Stimulated activated naive B cell treated with anti-CD40 and anti-IgM and Interleukin-4, amounts not matched to agents 10 μg/mL and 1 μg/mL and 100 μg/mL, for 72 hours (primary cell): ENCODE measurements around the gene PROK1.

Experiments
- ATAC-seq, 2 donors: fragments of 150-1000 bp; cut with Tn5 transposase; replicated peaks; 2 replicates each; pipeline ENCODE4 v1.10.0; 2021; ENCODE audit warnings: moderate library complexity in 1 of 2
- DNase-seq: peaks from one replicate; pipeline ENCODE4 v3.0.0; 2021
- H3K27ac Mint-ChIP-seq: one replicate; pipeline ENCODE4 v1.8.0; 2022; ENCODE audit warnings: mild to moderate bottlenecking, mixed read lengths
- H3K27me3 Mint-ChIP-seq, 2 donors: one replicate each; pipeline ENCODE4 v1.8.0; 2022; ENCODE audit warnings: mixed read lengths in 2 of 2
- H3K36me3 Mint-ChIP-seq, 2 donors: one replicate each; pipeline ENCODE4 v1.8.0; 2022; ENCODE audit warnings: mixed read lengths in 2 of 2, mild to moderate bottlenecking in 1 of 2
- H3K4me1 Mint-ChIP-seq, 2 donors: one replicate each; pipeline ENCODE4 v1.8.0; 2022; ENCODE audit warnings: mixed read lengths in 2 of 2, mild to moderate bottlenecking in 1 of 2
- H3K4me3 Mint-ChIP-seq, 2 donors: one replicate each; pipeline ENCODE4 v1.8.0; 2022; ENCODE audit warnings: mild to moderate bottlenecking in 2 of 2, mixed read lengths in 2 of 2, moderate library complexity in 1 of 2
- H3K9me3 Mint-ChIP-seq, 2 donors: one replicate each; pipeline ENCODE4 v1.8.0; 2022; ENCODE audit warnings: mixed read lengths in 2 of 2, mild to moderate bottlenecking in 1 of 2

PROK1 gene

GRCh38 chr1:110481968-110482623, 31.1 kb downstream of the PROK1 start:
- DNase-seq (no peak), ATAC-seq (no peak)
- no peak overlapping the region for H3K27ac Mint-ChIP-seq
- H3K9me3 Mint-ChIP-seq, result no peaks in the 10 kb centered on the region
- H3K36me3 Mint-ChIP-seq, result no peaks in the 10 kb centered on the region
- H3K4me3 Mint-ChIP-seq, result no peak overlapping the region
- no peaks in the 10 kb centered on the region for H3K4me1 Mint-ChIP-seq
- peaks cover 32 to 43% of the 10 kb centered on the region in 2 donors for H3K27me3 Mint-ChIP-seq

GRCh38 chr1:110482662-110483307, 31.8 kb downstream of the PROK1 start:
- H3K4me1 Mint-ChIP-seq, result no peaks in the 10 kb centered on the region
- ATAC-seq (no peak), DNase-seq (no peak)
- no peaks in the 10 kb centered on the region for H3K36me3 Mint-ChIP-seq
- H3K27me3 Mint-ChIP-seq, result peaks cover 28 to 43% of the 10 kb centered on the region in 2 donors
- no peak overlapping the region for H3K4me3 Mint-ChIP-seq
- H3K27ac Mint-ChIP-seq, result no peak overlapping the region
- no peaks in the 10 kb centered on the region for H3K9me3 Mint-ChIP-seq

DNA sequence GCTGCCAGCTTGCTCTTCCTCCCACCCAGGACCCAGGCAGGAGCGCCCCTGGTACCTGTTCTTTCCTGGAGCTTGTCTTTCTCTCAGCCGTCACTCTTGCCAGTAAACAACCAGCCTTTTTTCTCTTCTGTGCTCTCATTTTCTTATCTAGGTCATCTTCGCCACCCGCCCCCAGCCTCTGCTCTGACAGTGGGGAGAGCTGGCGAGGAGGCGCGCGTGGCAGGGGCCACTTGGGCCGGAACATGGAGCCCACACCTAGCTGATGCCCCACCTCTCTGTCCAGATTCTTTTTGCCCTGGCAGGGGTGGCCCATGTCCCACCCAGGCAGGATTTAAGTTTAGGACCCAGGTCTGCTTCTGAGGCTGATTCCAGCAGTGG, 32.3 kb downstream of the PROK1 start:
- no peaks in the 10 kb centered on the region for H3K4me1 Mint-ChIP-seq
- H3K4me3 Mint-ChIP-seq, result no peak overlapping the region
- ATAC-seq (no peak), DNase-seq (no peak)
- no peaks in the 10 kb centered on the region for H3K9me3 Mint-ChIP-seq
- H3K27me3 Mint-ChIP-seq, result peaks cover 28 to 44% of the 10 kb centered on the region in 2 donors
- H3K27ac Mint-ChIP-seq, result no peak overlapping the region
- no peaks in the 10 kb centered on the region for H3K36me3 Mint-ChIP-seq

DNA sequence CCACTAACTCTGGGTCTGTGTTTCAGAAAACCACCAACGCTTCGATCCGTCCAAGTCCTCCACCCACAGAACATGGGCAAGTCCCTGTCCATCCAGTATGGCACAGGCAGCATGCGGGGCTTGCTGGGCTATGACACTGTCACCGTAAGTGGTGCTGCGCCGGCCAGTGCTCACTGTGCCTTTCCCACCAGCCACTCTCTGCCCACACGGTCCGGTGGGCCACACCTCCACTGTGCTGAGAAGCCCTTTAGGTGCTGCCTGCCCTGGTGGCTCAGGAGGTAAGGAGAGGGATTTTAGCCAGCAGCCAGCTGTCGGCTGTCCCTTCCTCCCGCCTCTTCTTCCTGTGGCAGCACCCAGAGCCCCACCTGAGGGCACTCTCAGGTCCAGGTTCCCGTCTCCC, 33.9 kb downstream of the PROK1 start:
- no peaks in the 10 kb centered on the region for H3K4me1 Mint-ChIP-seq
- no peak overlapping the region for H3K4me3 Mint-ChIP-seq
- H3K36me3 Mint-ChIP-seq, result no peaks in the 10 kb centered on the region
- ATAC-seq, result no peak
- H3K9me3 Mint-ChIP-seq, result no peaks in the 10 kb centered on the region
- no peak overlapping the region for H3K27ac Mint-ChIP-seq
- DNase-seq, result no peak
- peaks cover 23 to 38% of the 10 kb centered on the region in 2 donors for H3K27me3 Mint-ChIP-seq

DNA sequence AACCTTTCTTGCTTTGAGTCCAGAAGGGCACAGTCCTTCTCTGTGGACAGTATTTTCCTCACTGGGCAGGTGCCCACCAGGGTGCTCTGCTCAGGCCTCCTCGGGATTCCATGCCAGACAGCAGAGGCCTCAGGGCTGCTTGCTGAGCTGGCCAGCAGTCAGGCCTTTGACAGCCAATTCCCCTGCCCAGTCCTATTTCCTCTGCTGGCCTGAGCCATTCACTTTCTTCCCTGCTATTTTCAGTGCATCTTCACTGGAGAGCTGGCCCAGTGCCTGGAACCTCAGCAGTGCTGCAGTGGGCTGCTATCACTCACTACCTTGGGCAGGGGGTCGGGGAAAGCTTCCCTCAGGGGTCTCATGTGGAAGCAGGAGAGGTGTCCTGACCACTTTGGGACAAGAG, 34.8 kb downstream of the PROK1 start:
- H3K27ac Mint-ChIP-seq, result no peak overlapping the region
- ATAC-seq (no peak), DNase-seq (no peak)
- H3K4me3 Mint-ChIP-seq, result no peak overlapping the region
- H3K4me1 Mint-ChIP-seq, result no peaks in the 10 kb centered on the region
- H3K9me3 Mint-ChIP-seq, result no peaks in the 10 kb centered on the region
- H3K27me3 Mint-ChIP-seq, result peaks cover 21 to 35% of the 10 kb centered on the region in 2 donors
- H3K36me3 Mint-ChIP-seq, result no peaks in the 10 kb centered on the region

DNA sequence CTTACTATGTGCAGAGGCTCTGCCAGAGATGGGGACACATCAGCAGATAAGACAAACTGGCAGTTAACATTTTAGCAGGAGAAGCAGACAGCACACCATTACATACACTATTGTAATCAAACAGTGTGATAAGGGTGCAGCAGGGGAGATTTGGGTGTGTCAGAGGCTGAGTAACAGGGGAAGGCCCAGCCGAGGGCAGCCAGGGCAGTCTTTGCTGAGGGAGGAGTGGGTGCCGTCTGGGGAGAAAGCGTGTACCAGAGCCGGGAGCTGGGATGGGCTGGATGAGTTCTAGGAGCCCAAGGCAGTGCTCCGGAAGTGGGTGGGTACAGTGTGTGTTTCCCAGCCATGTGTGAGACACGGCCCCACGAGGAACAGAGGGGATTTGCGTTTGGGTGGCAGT, 36.8 kb downstream of the PROK1 start:
- Mint-ChIP-seq H3K27ac (no peak overlapping the region), H3K9me3 (no peaks in the 10 kb centered on the region), H3K27me3 (peaks cover 21 to 35% of the 10 kb centered on the region in 2 donors), H3K4me1 (no peaks in the 10 kb centered on the region), H3K36me3 (no peaks in the 10 kb centered on the region), H3K4me3 (no peak overlapping the region)
- DNase-seq (no peak), ATAC-seq (no peak)

DNA sequence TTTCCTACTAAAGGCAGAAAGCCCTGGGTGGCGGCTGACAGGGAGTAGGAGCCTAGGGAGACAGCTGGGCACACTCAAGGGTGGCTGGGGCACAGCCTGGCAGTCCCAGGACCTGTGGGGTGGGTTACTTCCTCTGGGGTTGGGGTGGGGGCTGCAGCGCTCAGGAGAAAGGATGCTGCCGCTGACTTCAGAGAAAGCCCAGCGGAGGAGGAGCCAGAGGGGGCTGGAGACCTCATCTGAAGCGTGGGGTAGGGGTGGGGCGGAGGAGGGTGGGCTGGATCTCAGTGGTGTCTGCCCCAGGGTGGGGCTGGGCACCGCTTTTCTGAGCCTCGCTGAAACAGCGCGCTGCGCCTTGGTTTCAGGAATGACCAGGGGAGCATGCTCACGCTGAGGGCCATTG, 37.2 kb downstream of the PROK1 start:
- Mint-ChIP-seq H3K4me3 (no peak overlapping the region), H3K4me1 (no peaks in the 10 kb centered on the region), H3K9me3 (no peaks in the 10 kb centered on the region), H3K27me3 (peaks cover 18 to 32% of the 10 kb centered on the region in 2 donors), H3K36me3 (no peaks in the 10 kb centered on the region), H3K27ac (no peak overlapping the region)
- ATAC-seq (no peak), DNase-seq (no peak)

GRCh38 chr1:110488867-110489266, 37.9 kb downstream of the PROK1 start:
- ATAC-seq (no peak), DNase-seq (no peak)
- H3K27ac Mint-ChIP-seq, result no peak overlapping the region
- H3K27me3 Mint-ChIP-seq, result peaks cover 11 to 25% of the 10 kb centered on the region in 2 donors
- no peaks in the 10 kb centered on the region for H3K36me3 Mint-ChIP-seq
- no peak overlapping the region for H3K4me3 Mint-ChIP-seq
- no peaks in the 10 kb centered on the region for H3K9me3 Mint-ChIP-seq
- H3K4me1 Mint-ChIP-seq, result no peaks in the 10 kb centered on the region

- no peaks in the 10 kb centered on the region for H3K4me1 Mint-ChIP-seq
- no peak overlapping the region for H3K4me3 Mint-ChIP-seq
- no peaks in the 10 kb centered on the region for H3K36me3 Mint-ChIP-seq
- H3K27ac Mint-ChIP-seq, result no peak overlapping the region
- H3K9me3 Mint-ChIP-seq, result no peaks in the 10 kb centered on the region
- DNase-seq (no peak), ATAC-seq (no peak)
- peaks cover 9 to 22% of the 10 kb centered on the region in 2 donors for H3K27me3 Mint-ChIP-seq
These were observed 38.5 kb downstream of the PROK1 start for GRCh38 chr1:110489406-110489805.

DNA sequence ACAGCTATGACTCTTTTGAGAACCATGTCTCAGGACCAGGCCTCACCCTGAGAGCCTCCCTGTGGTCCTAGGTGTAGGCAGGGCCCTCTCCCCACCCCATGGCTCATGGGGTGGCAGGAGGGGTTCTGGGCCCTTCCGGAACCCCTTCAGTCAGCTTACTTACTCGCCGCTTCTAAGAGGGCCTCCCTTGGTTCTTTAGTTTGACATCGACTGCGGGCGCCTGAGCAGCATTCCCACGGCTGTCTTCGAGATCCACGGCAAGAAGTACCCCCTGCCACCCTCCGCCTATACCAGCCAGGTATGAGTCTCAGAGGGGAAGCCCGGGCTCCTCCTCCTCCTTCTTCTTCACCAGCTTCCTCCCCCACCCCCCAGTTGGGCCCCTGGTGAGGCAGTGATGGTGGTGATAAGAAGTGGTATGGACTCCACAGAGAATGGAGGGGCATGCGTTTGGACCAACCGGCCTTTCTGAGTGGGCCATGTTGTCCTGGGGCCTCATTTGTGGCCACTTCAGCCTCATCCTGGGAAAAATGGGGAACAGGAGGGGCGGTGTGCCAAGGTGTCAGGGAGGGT, 39.1 kb downstream of the PROK1 start:
- DNase-seq (no peak), ATAC-seq (no peak)
- Mint-ChIP-seq H3K9me3 (no peaks in the 10 kb centered on the region), H3K27me3 (peaks cover 6 to 18% of the 10 kb centered on the region in 2 donors), H3K4me1 (no peaks in the 10 kb centered on the region), H3K4me3 (no peak overlapping the region), H3K27ac (no peak overlapping the region), H3K36me3 (no peaks in the 10 kb centered on the region)

GRCh38 chr1:110490791-110491451, 40.0 kb downstream of the PROK1 start:
- H3K9me3 Mint-ChIP-seq, result no peaks in the 10 kb centered on the region
- no peak overlapping the region for H3K27ac Mint-ChIP-seq
- peaks cover 4 to 9% of the 10 kb centered on the region in 2 donors for H3K27me3 Mint-ChIP-seq
- no peaks in the 10 kb centered on the region for H3K4me1 Mint-ChIP-seq
- H3K36me3 Mint-ChIP-seq, result no peaks in the 10 kb centered on the region
- DNase-seq (no peak), ATAC-seq (no peak)
- no peak overlapping the region for H3K4me3 Mint-ChIP-seq

DNA sequence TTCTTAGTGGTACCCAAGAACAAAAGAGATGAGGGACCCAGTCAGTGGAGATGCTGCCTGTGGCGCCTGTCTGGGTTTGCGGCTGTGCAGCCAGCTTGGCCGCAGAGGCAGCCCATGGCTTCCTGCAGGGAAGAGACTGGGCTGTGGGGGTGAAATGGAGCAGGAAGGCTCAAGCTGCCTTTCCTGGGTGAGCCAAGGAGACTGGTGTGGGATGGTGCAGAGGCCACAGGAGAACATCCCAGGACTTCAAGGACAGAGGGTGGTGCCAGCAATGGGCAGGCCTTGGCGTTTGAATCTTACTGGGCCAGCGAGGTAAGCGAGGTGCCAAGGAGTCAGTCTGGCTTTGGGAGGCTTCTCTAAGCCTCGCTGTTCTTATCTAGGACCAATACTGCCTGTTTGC, 41.6 kb downstream of the PROK1 start:
- ATAC-seq (no peak), DNase-seq (no peak)
- Mint-ChIP-seq H3K4me3 (no peak overlapping the region), H3K9me3 (no peaks in the 10 kb centered on the region), H3K27ac (no peak overlapping the region), H3K27me3 (peaks cover 4% of the 10 kb centered on the region in 2 donors), H3K36me3 (no peaks in the 10 kb centered on the region), H3K4me1 (no peaks in the 10 kb centered on the region)

- no peaks in the 10 kb centered on the region for H3K4me1 Mint-ChIP-seq
- H3K27me3 Mint-ChIP-seq, result peaks cover 0 to 4% of the 10 kb centered on the region in 2 donors
- no peak for ATAC-seq
- no peaks in the 10 kb centered on the region for H3K36me3 Mint-ChIP-seq
- H3K9me3 Mint-ChIP-seq, result no peaks in the 10 kb centered on the region
- DNase-seq, result no peak
- H3K4me3 Mint-ChIP-seq, result no peak overlapping the region
- H3K27ac Mint-ChIP-seq, result no peak overlapping the region
These were observed 42.2 kb downstream of the PROK1 start for GRCh38 chr1:110493059-110493699.

GRCh38 chr1:110494036-110494435, 43.1 kb downstream of the PROK1 start:
- Mint-ChIP-seq H3K4me3 (no peak overlapping the region), H3K27ac (no peak overlapping the region), H3K36me3 (no peaks in the 10 kb centered on the region), H3K4me1 (no peaks in the 10 kb centered on the region), H3K27me3 (peaks cover 0 to 4% of the 10 kb centered on the region in 2 donors), H3K9me3 (no peaks in the 10 kb centered on the region)
- ATAC-seq (no peak), DNase-seq (no peak)
